Activated CD8-positive, alpha-beta T cell treated with anti-CD3 and anti-CD28 coated beads for 36 hours (primary cell): ENCODE data around the gene XPR1. TPM values are rescaled to one million over a fixed set of nuclear protein-coding genes. Genes with fewer than 3 reads are reported as not detected.

Experiments used
- ATAC-seq: fragments of 200-7000 bp; cut with Tn5 transposase; one replicate; pipeline ENCODE4 v1.10.0; 2021; ENCODE audit warnings: mild to moderate bottlenecking, moderate library complexity
- CTCF ChIA-PET: fragments of 350-600 bp; sonication (Branson Sonifier 250); formaldehyde crosslinking; loops from one replicate; lab custom pipeline; 2021; ENCODE audit warnings: antibody characterized with exemption; lab: Charles Lee
- POLR2A ChIA-PET: fragments of 350-600 bp; sonication (Branson Sonifier 250); formaldehyde crosslinking; loops from one replicate; lab custom pipeline; 2021; ENCODE audit warnings: antibody characterized with exemption; lab: Charles Lee
- DNase-seq: peaks from one replicate; pipeline ENCODE4 v3.0.0-alpha.2; 2020
- H3K27ac Mint-ChIP-seq: one replicate; pipeline ENCODE4 v1.8.0; 2021; ENCODE audit warnings: mild to moderate bottlenecking, mixed read lengths
- H3K27me3 Mint-ChIP-seq: one replicate; pipeline ENCODE4 v1.8.0; 2021; ENCODE audit warnings: mixed read lengths
- H3K36me3 Mint-ChIP-seq: one replicate; pipeline ENCODE4 v1.8.0; 2021; ENCODE audit warnings: low read depth, mixed read lengths
- H3K4me1 Mint-ChIP-seq: one replicate; pipeline ENCODE4 v1.8.0; 2021; ENCODE audit warnings: low read depth, mixed read lengths
- H3K4me3 Mint-ChIP-seq: one replicate; pipeline ENCODE4 v1.8.0; 2021; ENCODE audit warnings: mild to moderate bottlenecking, moderate library complexity, mixed read lengths
- H3K9me3 Mint-ChIP-seq: one replicate; pipeline ENCODE4 v1.8.0; 2021; ENCODE audit warnings: mixed read lengths
- CTCF ChIP-seq: fragments of 200-600 bp; IDR thresholded peaks from one replicate; pipeline ENCODE4 v1.8.0; 2022; ENCODE audit warnings: antibody characterized with exemption, mild to moderate bottlenecking
- intact Hi-C: fragments of 100-400 bp; cut with micrococcal nuclease; formaldehyde crosslinking; loops from one replicate; pipeline ENCODE4 v1.10.0; 2022
- total RNA-seq, 2 experiments: library from RNA; stranded (reverse); gene quantifications; one replicate each; pipeline ENCODE4 v1.2.3, GENCODE V29; 2021

The XPR1 gene
- total RNA-seq, 2 experiments from 2014 or later, result 12.8 to 14.4 TPM

- intact Hi-C loops, result no loop called here
- H3K27me3 Mint-ChIP-seq, result peaks cover 2% of the 10 kb centered on the region
Observed at GRCh38 chr1:180920193-180920592, 288.4 kb downstream of the XPR1 start.

GRCh38 chr1:180920702-180921101 lies 288.9 kb downstream of the XPR1 start:
- ATAC-seq, result no peak
- intact Hi-C loops, result no loop called here
- Mint-ChIP-seq H3K36me3 (no peaks in the 10 kb centered on the region), H3K4me1 (no peaks in the 10 kb centered on the region), H3K9me3 (no peaks in the 10 kb centered on the region), H3K4me3 (no peak overlapping the region), H3K27me3 (no peaks in the 10 kb centered on the region), H3K27ac (no peak overlapping the region)
- ChIA-PET POLR2A (no interaction called here), CTCF (interaction anchor here (0.7 to 1.3 kb wide), 2 partner anchors 39 to 1092 kb away, joined by 3 to 5 read pairs; no protein-coding TSS in a partner anchor)
- TF ChIP-seq CTCF, result no peak
- no peak for DNase-seq

More at GRCh38 chr1:180920193-180920592, 288.4 kb downstream of the XPR1 start:
- DNase-seq (no peak), ATAC-seq (no peak)
- ChIA-PET POLR2A (no interaction called here), CTCF (interaction anchor here (1.3 kb wide), 1 partner anchor 38 kb away, joined by 5 read pairs; no protein-coding TSS in a partner anchor)
- TF ChIP-seq CTCF, result no peak
- Mint-ChIP-seq H3K4me3 (no peak overlapping the region), H3K9me3 (no peaks in the 10 kb centered on the region), H3K36me3 (no peaks in the 10 kb centered on the region), H3K27ac (no peak overlapping the region), H3K4me1 (no peaks in the 10 kb centered on the region)

DNA sequence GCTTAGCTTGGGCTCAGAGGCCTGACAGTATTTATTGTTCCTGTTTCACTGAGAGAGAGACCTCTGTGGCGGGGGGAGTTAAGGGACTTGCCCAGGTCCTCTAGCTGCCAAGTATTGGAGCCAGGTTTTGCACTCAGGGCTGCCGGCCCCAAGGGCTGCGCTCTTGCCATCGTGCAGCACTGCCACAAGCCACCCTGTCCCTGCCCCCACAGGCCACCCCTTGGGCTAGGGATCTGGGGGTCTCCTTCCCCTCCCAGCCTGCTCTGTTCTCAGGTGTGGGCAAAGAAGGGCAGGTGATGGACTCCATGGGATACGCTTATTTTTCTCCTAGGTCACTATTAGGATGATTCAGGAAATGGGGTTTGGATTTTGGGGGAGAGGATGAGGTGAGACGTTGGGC lies 289.6 kb downstream of the XPR1 start:
- no peak for TF ChIP-seq CTCF
- H3K4me1 Mint-ChIP-seq, result peaks cover 2% of the 10 kb centered on the region
- H3K27me3 Mint-ChIP-seq, result no peaks in the 10 kb centered on the region
- H3K9me3 Mint-ChIP-seq, result no peaks in the 10 kb centered on the region
- H3K4me3 Mint-ChIP-seq, result no peak overlapping the region
- ATAC-seq, result no peak
- H3K36me3 Mint-ChIP-seq, result no peaks in the 10 kb centered on the region
- no peak overlapping the region for H3K27ac Mint-ChIP-seq
- intact Hi-C loops, result no loop called here
- POLR2A ChIA-PET, result no interaction called here
- DNase-seq, result no peak
- CTCF ChIA-PET, result interaction anchor here (0.7 to 1.3 kb wide), 2 partner anchors 39 to 1092 kb away, joined by 3 to 5 read pairs; no protein-coding TSS in a partner anchor

GRCh38 chr1:180921891-180922630 lies 290.2 kb downstream of the XPR1 start:
- POLR2A ChIA-PET, result no interaction called here
- CTCF ChIA-PET, result no interaction called here
- no peak for ATAC-seq
- Mint-ChIP-seq H3K27me3 (no peaks in the 10 kb centered on the region), H3K9me3 (no peaks in the 10 kb centered on the region), H3K27ac (no peak overlapping the region), H3K36me3 (no peaks in the 10 kb centered on the region), H3K4me3 (no peak overlapping the region), H3K4me1 (peaks cover 8% of the 10 kb centered on the region)
- no peak for TF ChIP-seq CTCF
- intact Hi-C loops, result no loop called here
- no peak for DNase-seq

DNA sequence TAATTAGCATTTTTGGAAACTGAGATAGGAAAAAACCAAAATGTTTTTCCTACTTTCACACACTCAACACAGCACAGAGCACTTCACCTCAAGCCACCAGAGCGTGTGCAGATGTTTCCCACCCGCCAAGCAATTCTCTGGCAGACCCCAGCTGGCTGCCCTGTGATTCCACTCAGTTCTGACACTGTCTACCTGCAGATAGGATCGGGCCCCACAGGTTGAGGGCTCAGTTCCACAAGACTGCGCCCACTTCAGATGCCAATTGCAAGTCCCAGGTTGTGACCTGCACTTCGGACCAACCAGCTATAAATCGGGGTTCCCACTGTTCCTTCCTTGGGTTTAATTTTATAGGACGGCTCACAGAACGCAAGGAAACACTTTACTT lies 290.8 kb downstream of the XPR1 start:
- no peak for TF ChIP-seq CTCF
- Mint-ChIP-seq H3K27ac (no peak overlapping the region), H3K9me3 (no peaks in the 10 kb centered on the region), H3K4me3 (no peak overlapping the region), H3K36me3 (no peaks in the 10 kb centered on the region), H3K4me1 (peaks cover 8% of the 10 kb centered on the region), H3K27me3 (no peaks in the 10 kb centered on the region)
- ATAC-seq (no peak), DNase-seq (no peak)
- intact Hi-C loops, result no loop called here
- ChIA-PET POLR2A (no interaction called here), CTCF (no interaction called here)
